ENCODE measurements around the gene RAI1. TPM values are rescaled to one million over a fixed set of nuclear protein-coding genes. Genes with fewer than 3 reads are reported as not detected.

Gene RAI1
- total RNA-seq, 1 donor from 2014 or later = 46.2 TPM

DNA sequence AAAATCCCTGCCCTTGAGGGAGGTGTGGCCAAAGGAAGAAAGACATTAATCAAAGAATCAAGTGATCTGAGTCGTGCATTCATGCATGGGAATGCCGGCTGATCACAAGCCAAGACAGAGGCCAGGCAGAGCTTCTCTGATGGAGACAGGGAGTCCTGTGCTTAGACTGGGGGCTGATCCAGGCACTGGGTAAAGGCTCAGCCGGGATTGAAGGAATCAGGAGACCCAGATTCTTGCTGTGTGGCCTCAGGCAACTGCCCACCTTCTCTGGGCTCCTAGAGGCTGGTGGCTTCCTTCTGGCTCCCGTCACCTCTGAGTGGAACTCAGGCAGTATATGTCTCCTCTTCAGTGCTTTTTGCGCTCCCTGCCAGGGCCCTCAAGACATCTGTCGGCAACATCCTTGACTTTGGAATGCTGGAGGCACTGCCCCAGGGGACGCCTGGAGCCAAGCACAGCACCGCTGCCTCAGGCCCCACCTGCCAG lies 17.7 kb downstream of the RAI1 start:
- H3K27ac Mint-ChIP-seq (ENCODE audit: unreplicated experiment) = no peak overlapping the region
- peak overlapping the region; percentile 71 for H3K4me3 Mint-ChIP-seq (ENCODE audit: unreplicated experiment)
- peaks cover 20% of the 10 kb centered on the region for H3K36me3 Mint-ChIP-seq (ENCODE audit: low read depth, unreplicated experiment)
- H3K27me3 Mint-ChIP-seq (ENCODE audit: unreplicated experiment) = peaks cover 40% of the 10 kb centered on the region
- no peak for DNase-seq (ENCODE audit: low spot score)
- no peaks in the 10 kb centered on the region for H3K9me3 Mint-ChIP-seq (ENCODE audit: unreplicated experiment)
- no peak for TF ChIP-seq CTCF (IDR thresholded peaks at IDR 0.05; ENCODE audit: unreplicated experiment)
- H3K4me1 Mint-ChIP-seq (ENCODE audit: unreplicated experiment) = peaks cover 48% of the 10 kb centered on the region

GRCh38 chr17:17699491-17699890 lies 18.2 kb downstream of the RAI1 start:
- H3K4me3 Mint-ChIP-seq (ENCODE audit: unreplicated experiment) = peak overlapping the region; percentile 71
- peaks cover 20% of the 10 kb centered on the region for H3K36me3 Mint-ChIP-seq (ENCODE audit: low read depth, unreplicated experiment)
- H3K9me3 Mint-ChIP-seq (ENCODE audit: unreplicated experiment) = no peaks in the 10 kb centered on the region
- H3K27ac Mint-ChIP-seq (ENCODE audit: unreplicated experiment) = no peak overlapping the region
- H3K4me1 Mint-ChIP-seq (ENCODE audit: unreplicated experiment) = peaks cover 45% of the 10 kb centered on the region
- DNase-seq (ENCODE audit: low spot score) = no peak
- H3K27me3 Mint-ChIP-seq (ENCODE audit: unreplicated experiment) = peaks cover 40% of the 10 kb centered on the region
- TF ChIP-seq CTCF (IDR thresholded peaks at IDR 0.05; ENCODE audit: unreplicated experiment) = no peak

DNA sequence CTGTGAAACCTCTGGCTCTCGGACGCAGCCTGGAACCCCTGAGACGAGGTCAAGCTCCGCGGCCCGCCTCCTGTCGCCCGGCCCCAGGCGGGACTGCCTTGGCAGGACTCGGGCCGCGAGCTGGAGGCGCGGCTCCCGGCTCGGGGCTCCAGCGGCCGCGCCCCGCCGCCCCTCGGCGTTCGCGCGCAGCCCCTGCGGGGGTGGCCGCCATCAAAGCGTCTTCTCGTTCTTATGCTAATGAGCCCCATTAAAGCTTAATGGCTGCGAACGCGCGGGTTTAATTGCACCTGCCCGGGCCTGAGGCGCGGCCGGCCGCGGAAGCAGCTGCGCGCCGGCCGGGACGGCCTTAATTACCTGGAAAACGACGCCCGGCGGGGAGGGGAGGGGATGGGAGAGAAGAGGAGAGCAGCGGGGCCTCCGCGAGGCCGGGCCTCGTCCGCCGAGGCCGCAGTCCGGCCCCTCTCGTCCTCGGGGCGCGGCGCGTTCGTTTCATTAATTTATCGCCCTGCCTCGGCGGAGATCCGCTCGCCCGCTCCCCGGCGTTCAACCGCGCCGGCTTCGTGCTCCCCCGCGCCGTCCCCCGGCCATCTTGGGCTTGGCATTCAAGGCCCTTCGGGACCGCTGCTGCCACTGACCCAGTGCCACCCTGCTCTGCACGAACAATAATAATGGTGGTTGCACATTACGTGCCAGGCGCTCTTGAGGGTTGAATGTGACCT lies 19.2 kb downstream of the RAI1 start:
- Mint-ChIP-seq H3K9me3 (ENCODE audit: unreplicated experiment) (no peaks in the 10 kb centered on the region), H3K27me3 (ENCODE audit: unreplicated experiment) (peaks cover 42% of the 10 kb centered on the region), H3K4me1 (ENCODE audit: unreplicated experiment) (peaks cover 42% of the 10 kb centered on the region), H3K4me3 (ENCODE audit: unreplicated experiment) (peak overlapping the region; percentile 79), H3K36me3 (ENCODE audit: low read depth, unreplicated experiment) (peaks cover 20% of the 10 kb centered on the region), H3K27ac (ENCODE audit: unreplicated experiment) (no peak overlapping the region)
- no peak for DNase-seq (ENCODE audit: low spot score)
- no peak for TF ChIP-seq CTCF (IDR thresholded peaks at IDR 0.05; ENCODE audit: unreplicated experiment)

DNA sequence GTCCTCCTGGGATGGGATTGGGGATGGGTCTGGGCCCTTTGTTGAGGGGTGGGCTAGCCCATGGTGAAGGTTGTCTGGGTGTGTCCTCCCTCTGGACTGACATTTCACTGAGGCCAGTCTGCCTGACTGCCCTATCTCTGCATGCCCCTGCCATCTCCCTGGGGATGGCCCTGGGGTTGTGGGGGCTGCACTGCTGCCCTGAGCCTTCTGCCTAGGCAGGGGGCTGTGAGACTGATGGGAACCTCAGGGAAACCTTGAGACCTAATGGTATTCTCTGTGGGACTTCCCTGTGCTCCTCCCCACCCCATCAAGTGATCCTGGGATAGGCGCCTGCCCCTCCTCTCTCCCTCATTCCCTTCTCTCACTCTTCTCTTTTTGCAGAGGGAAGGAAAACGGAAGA lies 19.9 kb downstream of the RAI1 start:
- Mint-ChIP-seq H3K4me1 (ENCODE audit: unreplicated experiment) (peaks cover 41% of the 10 kb centered on the region), H3K9me3 (ENCODE audit: unreplicated experiment) (no peaks in the 10 kb centered on the region), H3K27ac (ENCODE audit: unreplicated experiment) (no peak overlapping the region), H3K36me3 (ENCODE audit: low read depth, unreplicated experiment) (peaks cover 20% of the 10 kb centered on the region), H3K4me3 (ENCODE audit: unreplicated experiment) (peak overlapping the region; percentile 79), H3K27me3 (ENCODE audit: unreplicated experiment) (peaks cover 42% of the 10 kb centered on the region)
- no peak for TF ChIP-seq CTCF (IDR thresholded peaks at IDR 0.05; ENCODE audit: unreplicated experiment)
- DNase-seq (ENCODE audit: low spot score) = no peak

DNA sequence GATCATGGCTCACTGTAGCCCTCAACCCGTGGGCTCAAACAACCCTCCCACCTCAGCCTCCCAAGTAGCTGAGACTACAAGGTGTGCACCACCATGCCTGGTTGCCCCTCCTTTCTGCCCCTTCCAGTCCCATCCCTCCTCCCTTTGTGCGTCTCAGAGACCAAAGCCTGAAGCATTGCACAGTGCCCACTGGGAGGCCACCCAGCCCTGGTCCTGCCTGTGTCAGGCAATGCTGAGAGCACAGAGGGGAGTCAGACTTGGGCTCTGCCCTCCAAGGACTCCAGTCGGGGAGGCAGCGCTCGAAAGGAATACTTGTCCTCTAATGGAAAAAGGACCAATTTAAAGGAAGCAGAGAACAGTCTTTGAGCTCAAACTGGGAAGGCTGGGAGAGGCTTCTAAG lies 20.4 kb downstream of the RAI1 start:
- Mint-ChIP-seq H3K9me3 (ENCODE audit: unreplicated experiment) (no peaks in the 10 kb centered on the region), H3K4me3 (ENCODE audit: unreplicated experiment) (peak overlapping the region; percentile 51), H3K27me3 (ENCODE audit: unreplicated experiment) (peaks cover 42% of the 10 kb centered on the region), H3K27ac (ENCODE audit: unreplicated experiment) (no peak overlapping the region), H3K36me3 (ENCODE audit: low read depth, unreplicated experiment) (peaks cover 20% of the 10 kb centered on the region), H3K4me1 (ENCODE audit: unreplicated experiment) (peaks cover 41% of the 10 kb centered on the region)
- no peak for DNase-seq (ENCODE audit: low spot score)
- no peak for TF ChIP-seq CTCF (IDR thresholded peaks at IDR 0.05; ENCODE audit: unreplicated experiment)

Data from endothelial cell (in vitro differentiated cells).